HG03469 (cell line): ENCODE measurements around the gene NKX6-2.
"Not testable (repeated sequence)": the region's sequence is repeated elsewhere in the genome, so short reads cannot be mapped to it uniquely, and the experiment has no call there.

Source experiments
- ATAC-seq: cut with Tn5 transposase; IDR thresholded peaks from one replicate; pipeline ENCODE4 v1.9.1; 2021; ENCODE audit warnings: mild to moderate bottlenecking, moderate library complexity, moderate number of reproducible peaks; ENCODE audit not compliant: unreplicated experiment

The NKX6-2 gene

GRCh38 chr10:132743196-132743924 is 42.6 kb downstream of the NKX6-2 start:
- ATAC-seq: not testable (repeated sequence)

GRCh38 chr10:132742837-132743194 is 43.1 kb downstream of the NKX6-2 start:
- ATAC-seq: no peak

GRCh38 chr10:132742167-132742836 is 43.6 kb downstream of the NKX6-2 start:
- no peak for ATAC-seq

GRCh38 chr10:132740588-132740987 is 45.4 kb downstream of the NKX6-2 start:
- ATAC-seq: no peak

- ATAC-seq: no peak
Observed at GRCh38 chr10:132739225-132739613, 46.7 kb downstream of the NKX6-2 start.

GRCh38 chr10:132738454-132739224 is 47.3 kb downstream of the NKX6-2 start:
- ATAC-seq: no peak

GRCh38 chr10:132737390-132738048 is 48.4 kb downstream of the NKX6-2 start:
- ATAC-seq: no peak

GRCh38 chr10:132735923-132736391 is 50.0 kb downstream of the NKX6-2 start:
- no peak for ATAC-seq

GRCh38 chr10:132735341-132735775 is 50.6 kb downstream of the NKX6-2 start:
- no peak for ATAC-seq

- ATAC-seq: no peak
Observed at GRCh38 chr10:132733926-132734325, 52.0 kb downstream of the NKX6-2 start.
